PC-9 (cell line): ENCODE data around the gene LCTL. TPM values are rescaled to one million over a fixed set of nuclear protein-coding genes. Genes with fewer than 3 reads are reported as not detected.

ENCODE experiments used
- BruUV-seq: library from RNA; stranded (reverse); fragments of 400-500 nt; replicated peaks from 2 replicates; lab custom pipeline; 2021; lab: Mats Ljungman, UMichigan
- CTCF ChIA-PET: fragments of 300-600 bp; sonication (Branson Sonifier 250); formaldehyde crosslinking; loops from one replicate; lab custom pipeline; 2022; ENCODE audit warnings: antibody characterized with exemption; lab: Charles Lee
- POLR2A ChIA-PET: fragments of 300-600 bp; sonication (Branson Sonifier 250); formaldehyde crosslinking; loops from one replicate; lab custom pipeline; 2022; ENCODE audit warnings: antibody characterized with exemption; ENCODE audit not compliant: unreplicated experiment; lab: Charles Lee
- DNase-seq, 2 experiments: peaks; one replicate each; pipeline versions ENCODE4 v3.0.0 to v3.0.0-alpha.2; 2015 to 2022; ENCODE audit warnings: mixed read lengths in 1 of 2
- H2AFZ ChIP-seq: fragments of 200-600 bp; sonication (generic); 2 replicates; pipeline ENCODE4 v1.8.1; 2017; ENCODE audit warnings: antibody characterized with exemption
- H3F3A ChIP-seq: fragments of 200-600 bp; sonication (generic); 2 replicates; pipeline ENCODE4 v1.8.1; 2017; ENCODE audit warnings: antibody characterized with exemption, mild to moderate bottlenecking, low read depth; ENCODE audit not compliant: insufficient read depth
- H3K27ac ChIP-seq: fragments of 200-600 bp; sonication (generic); 2 replicates; pipeline ENCODE4 v1.6.1; 2016; ENCODE audit warnings: mixed run types
- H3K27me3 ChIP-seq: fragments of 200-600 bp; sonication (generic); 2 replicates; pipeline ENCODE4 v1.6.1; 2016; ENCODE audit warnings: low read depth, mixed run types; ENCODE audit not compliant: insufficient read depth
- H3K36me3 ChIP-seq: fragments of 200-600 bp; sonication (generic); 2 replicates; pipeline ENCODE4 v1.6.1; 2016; ENCODE audit warnings: low read depth, mixed run types
- H3K4me1 ChIP-seq: fragments of 200-600 bp; sonication (generic); replicated peaks from 2 replicates; pipeline ENCODE4 v1.6.1; 2016; ENCODE audit warnings: mixed run types; ENCODE audit not compliant: insufficient read depth
- H3K4me2 ChIP-seq: fragments of 200-600 bp; sonication (generic); 2 replicates; pipeline ENCODE4 v1.6.1; 2017; ENCODE audit warnings: mixed run types
- H3K4me3 ChIP-seq: fragments of 200-600 bp; sonication (generic); 2 replicates; pipeline ENCODE4 v1.6.1; 2016; ENCODE audit warnings: mixed run types
- H3K79me2 ChIP-seq: fragments of 200-600 bp; sonication (generic); 2 replicates; pipeline ENCODE4 v1.6.1; 2017; ENCODE audit warnings: low read depth, mixed run types
- H3K9me2 ChIP-seq: fragments of 200-600 bp; sonication (generic); 2 replicates; pipeline ENCODE4 v1.8.1; 2017; ENCODE audit warnings: mild to moderate bottlenecking; ENCODE audit not compliant: insufficient read depth
- H3K9me3 ChIP-seq: fragments of 200-600 bp; sonication (generic); 2 replicates; pipeline ENCODE4 v1.8.1; 2016; ENCODE audit warnings: low read depth; ENCODE audit not compliant: insufficient read depth
- H4K20me1 ChIP-seq: fragments of 200-600 bp; sonication (generic); 2 replicates; pipeline ENCODE4 v1.8.1; 2017; ENCODE audit not compliant: insufficient read depth
- CTCF ChIP-seq: fragments of 200-600 bp; sonication (generic); conservative IDR thresholded peaks from 2 replicates; pipeline ENCODE4 v1.6.1; 2017; ENCODE audit warnings: mixed run types, antibody characterized with exemption, mild to moderate bottlenecking, moderate library complexity
- EZH2 ChIP-seq: fragments of 200-600 bp; sonication (generic); IDR thresholded peaks from 2 replicates; pipeline ENCODE4 v1.8.0; 2017; ENCODE audit warnings: antibody characterized with exemption, low read depth
- intact Hi-C: fragments of 100-400 bp; cut with micrococcal nuclease; formaldehyde crosslinking; loops from one replicate; pipeline ENCODE4 v1.10.0; 2022; ENCODE audit not compliant: unreplicated experiment
- total RNA-seq: library from RNA; stranded (reverse); gene quantifications from 2 replicates; pipeline ENCODE4 v1.2.3, GENCODE V29; 2021

LCTL gene
- total RNA-seq, 1 experiment from 2014 or later: not detected

GRCh38 chr15:66570842-66571478 lies 5.2 kb upstream of the LCTL start:
- CTCF ChIA-PET: interaction anchor here (0.7 kb wide), 1 partner anchor 10 kb away, joined by 9 read pairs; no protein-coding TSS in a partner anchor

GRCh38 chr15:66570327-66570726 lies 4.5 kb upstream of the LCTL start:
- Histone ChIP-seq H3K36me3 (no peaks in the 10 kb centered on the region), H3F3A (no peaks in the 10 kb centered on the region), H3K27ac (no peak overlapping the region), H3K4me3 (no peak overlapping the region), H3K9me2 (no peaks in the 10 kb centered on the region), H3K9me3 (no peaks in the 10 kb centered on the region), H4K20me1 (no peaks in the 10 kb centered on the region), H3K79me2 (no peaks in the 10 kb centered on the region), H3K4me2 (no peak overlapping the region), H3K4me1 (no peaks in the 10 kb centered on the region), H3K27me3 (no peaks in the 10 kb centered on the region), H2AFZ (no peak overlapping the region)
- no peak for DNase-seq
- intact Hi-C loops: no loop called here
- CTCF ChIA-PET: no interaction called here
- BruUV-seq: no TSS peak
- POLR2A ChIA-PET: no interaction called here
- no peak for TF ChIP-seq EZH2
- no peak for TF ChIP-seq CTCF

More at GRCh38 chr15:66570842-66571478, 5.2 kb upstream of the LCTL start:
- no peak overlapping the region for H3K4me3 ChIP-seq
- no peak overlapping the region for H2AFZ ChIP-seq
- no peaks in the 10 kb centered on the region for H3K79me2 ChIP-seq
- TF ChIP-seq CTCF: no peak
- no TSS peak for BruUV-seq
- no peaks in the 10 kb centered on the region for H3K27me3 ChIP-seq
- H3F3A ChIP-seq: no peaks in the 10 kb centered on the region
- POLR2A ChIA-PET: interaction anchor here (0.6 kb wide), 1 partner anchor 604 kb away, joined by 4 read pairs; no protein-coding TSS in a partner anchor
- H4K20me1 ChIP-seq: no peaks in the 10 kb centered on the region
- H3K4me2 ChIP-seq: no peak overlapping the region
- H3K4me1 ChIP-seq: no peaks in the 10 kb centered on the region
- no peaks in the 10 kb centered on the region for H3K9me2 ChIP-seq
- no peak for DNase-seq
- intact Hi-C loops: no loop called here
- H3K27ac ChIP-seq: no peak overlapping the region
- H3K9me3 ChIP-seq: no peaks in the 10 kb centered on the region
- no peaks in the 10 kb centered on the region for H3K36me3 ChIP-seq

DNA sequence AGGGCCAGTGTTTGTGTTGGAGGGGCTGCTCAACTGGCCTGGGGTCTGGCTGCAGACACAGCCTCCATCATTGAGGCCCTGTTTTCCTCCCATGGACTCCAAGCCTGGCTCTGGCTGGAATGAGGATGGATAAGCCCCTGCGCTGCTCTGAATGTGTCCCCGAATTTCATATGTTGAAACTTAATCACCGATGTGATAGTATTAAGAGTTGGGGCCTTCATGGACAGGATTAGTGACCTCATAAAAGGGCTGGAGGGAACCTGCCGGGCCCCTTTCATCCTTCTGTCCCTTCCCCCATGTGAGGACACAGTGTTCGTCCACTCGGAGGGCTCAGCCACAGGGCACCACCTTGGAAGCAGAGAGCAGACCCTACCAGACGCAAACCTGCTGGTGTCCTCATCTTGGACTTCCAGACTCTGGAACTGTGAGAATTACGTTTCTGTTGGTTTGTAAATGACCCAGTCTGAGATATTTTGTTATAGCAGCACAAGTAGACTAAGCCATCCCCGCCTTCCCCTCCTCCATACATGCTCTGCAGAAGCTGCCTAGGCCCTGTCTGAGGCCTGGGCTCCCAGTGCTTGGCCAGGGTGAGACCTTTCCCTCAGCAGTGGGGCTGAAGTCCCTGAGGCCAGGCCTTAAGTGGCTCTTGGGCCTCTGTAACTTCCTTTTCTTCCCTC lies 3.8 kb upstream of the LCTL start:
- H3K9me2 ChIP-seq: no peaks in the 10 kb centered on the region
- POLR2A ChIA-PET: no interaction called here
- no peaks in the 10 kb centered on the region for H4K20me1 ChIP-seq
- H3K79me2 ChIP-seq: no peaks in the 10 kb centered on the region
- intact Hi-C loops: no loop called here
- no peak overlapping the region for H3K4me3 ChIP-seq
- H3K4me2 ChIP-seq: no peak overlapping the region
- H3K4me1 ChIP-seq: no peaks in the 10 kb centered on the region
- H3K36me3 ChIP-seq: no peaks in the 10 kb centered on the region
- no peak overlapping the region for H2AFZ ChIP-seq
- no peaks in the 10 kb centered on the region for H3K9me3 ChIP-seq
- no peaks in the 10 kb centered on the region for H3F3A ChIP-seq
- CTCF ChIA-PET: no interaction called here
- H3K27me3 ChIP-seq: no peaks in the 10 kb centered on the region
- no TSS peak for BruUV-seq
- TF ChIP-seq EZH2 (no peak), CTCF (no peak)
- no peak overlapping the region for H3K27ac ChIP-seq
- DNase-seq: no peak
